Gastroesophageal sphincter (tissue), 3 donors: ENCODE results near the gene ATAD5.

ENCODE experiments used
- CTCF ChIP-seq, 4 experiments: fragments of 200-600 bp in 2 of 4; fragments of 450-650 bp in 2 of 4; sonication (generic) in 1 of 4; IDR thresholded peaks; one replicate each; pipeline ENCODE4 v1.5.1; 2017 to 2019; ENCODE audit warnings: antibody characterized with exemption in 4 of 4, mild to moderate bottlenecking in 2 of 4, moderate library complexity in 2 of 4
- EP300 ChIP-seq: sonication (generic); formaldehyde crosslinking; IDR thresholded peaks from one replicate; pipeline ENCODE4 v1.6.1; 2017; ENCODE audit warnings: antibody characterized with exemption, mild to moderate bottlenecking
- POLR2A ChIP-seq, 2 donors: fragments of 450-650 bp; IDR thresholded peaks; one replicate each; pipeline ENCODE4 v1.6.1; 2017; ENCODE audit warnings: antibody characterized with exemption in 2 of 2, mild to moderate bottlenecking in 2 of 2, moderate library complexity in 1 of 2
- POLR2AphosphoS5 ChIP-seq: sonication (generic); formaldehyde crosslinking; IDR thresholded peaks from one replicate; pipeline ENCODE4 v1.6.1; 2017; ENCODE audit warnings: antibody characterized with exemption

- TF ChIP-seq POLR2AphosphoS5, result no peak
- TF ChIP-seq CTCF (IDR thresholded peaks at IDR 0.05), result no peak
- no peak for TF ChIP-seq POLR2A (IDR thresholded peaks at IDR 0.05)
- TF ChIP-seq EP300, result no peak
Measured at GRCh38 chr17:30864636-30865035, 32.9 kb downstream of the ATAD5 start.
